ENCODE data around the gene WNK4. TPM values are rescaled to one million over a fixed set of nuclear protein-coding genes. Genes with fewer than 3 reads are reported as not detected.

The WNK4 gene
- total RNA-seq, 1 donor, result 0.45 TPM

GRCh38 chr17:42787266-42787665, 6.9 kb downstream of the WNK4 start:
- no peak for TF ChIP-seq CTCF (IDR thresholded peaks at IDR 0.05; ENCODE audit: insufficient read depth, low read length)
- no peak overlapping the region for H3K4me3 ChIP-seq (ENCODE audit: low read depth, low read length)
- no peak for DNase-seq (ENCODE audit: low read depth)

- H3K4me3 ChIP-seq (ENCODE audit: low read depth, low read length), result no peak overlapping the region
- TF ChIP-seq CTCF (IDR thresholded peaks at IDR 0.05; ENCODE audit: insufficient read depth, low read length), result no peak
- DNase-seq (ENCODE audit: low read depth), result no peak
Measured at GRCh38 chr17:42791948-42792347, 11.5 kb downstream of the WNK4 start.

GRCh38 chr17:42792545-42792944, 12.1 kb downstream of the WNK4 start:
- no peak overlapping the region for H3K4me3 ChIP-seq (ENCODE audit: low read depth, low read length)
- TF ChIP-seq CTCF (IDR thresholded peaks at IDR 0.05; ENCODE audit: insufficient read depth, low read length), result no peak
- no peak for DNase-seq (ENCODE audit: low read depth)

- no peak overlapping the region for H3K4me3 ChIP-seq (ENCODE audit: low read depth, low read length)
- no peak for TF ChIP-seq CTCF (IDR thresholded peaks at IDR 0.05; ENCODE audit: insufficient read depth, low read length)
- DNase-seq (ENCODE audit: low read depth), result no peak
Measured at GRCh38 chr17:42795061-42795460, 14.7 kb downstream of the WNK4 start.

- TF ChIP-seq CTCF (IDR thresholded peaks at IDR 0.05; ENCODE audit: insufficient read depth, low read length), result no peak
- DNase-seq (ENCODE audit: low read depth), result no peak
Measured at GRCh38 chr17:42795465-42795864, 15.1 kb downstream of the WNK4 start.

GRCh38 chr17:42796066-42796758, 15.8 kb downstream of the WNK4 start:
- no peak for DNase-seq (ENCODE audit: low read depth)
- no peak for TF ChIP-seq CTCF (IDR thresholded peaks at IDR 0.05; ENCODE audit: insufficient read depth, low read length)
- no peak overlapping the region for H3K4me3 ChIP-seq (ENCODE audit: low read depth, low read length)

More at GRCh38 chr17:42795465-42795864, 15.1 kb downstream of the WNK4 start:
- H3K4me3 ChIP-seq (ENCODE audit: low read depth, low read length), result no peak overlapping the region
